Measurements from ENCODE around the gene GOLGA6L22.
"Not testable (repeated sequence)": the region's sequence is repeated elsewhere in the genome, so short reads cannot be mapped to it uniquely, and the experiment has no call there.

DNA sequence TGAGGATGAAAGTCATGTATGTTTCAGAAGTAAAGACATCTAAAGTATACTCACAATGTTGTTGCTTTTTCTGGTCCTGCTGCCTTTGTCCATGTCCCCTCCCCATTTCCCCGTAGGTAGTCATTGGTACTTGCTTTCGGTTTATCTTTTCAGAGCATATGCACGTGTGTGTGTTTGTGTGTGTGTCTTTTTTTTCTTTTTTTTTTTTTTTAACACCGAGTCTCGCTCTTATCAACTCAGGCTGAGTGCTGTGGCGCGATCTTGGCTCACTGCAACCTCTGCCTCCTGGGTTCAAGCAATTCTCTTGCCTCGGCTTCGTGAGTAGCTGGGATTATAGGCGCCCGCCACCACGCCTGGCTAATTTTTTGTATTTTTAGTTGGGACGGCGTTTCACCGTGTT is 57.4 kb downstream of the GOLGA6L22 start:
- not testable (repeated sequence) for TF ChIP-seq ZFP30, ZC3H10, ISL1, OSR1, ZFP3 (CRISPR knock-in tag; IDR thresholded peaks at IDR 0.05)

All from SK-N-SH treated with all-trans-retinoic acid at 6 μM for 48 hours (cell line).